VCaP (cell line): ENCODE results near the gene SEL1L.

ENCODE experiments used
- H3K27ac ChIP-seq: fragments of 450-650 bp; 2 replicates; pipeline ENCODE4 v1.5.1; 2017
- TF ChIP-seq, protein P1 (sequence below): fragments of 450-650 bp; conservative IDR thresholded peaks from 2 replicates; pipeline ENCODE4 v1.5.1; 2017; ENCODE audit warnings: mild to moderate bottlenecking, moderate library complexity

The SEL1L gene

DNA sequence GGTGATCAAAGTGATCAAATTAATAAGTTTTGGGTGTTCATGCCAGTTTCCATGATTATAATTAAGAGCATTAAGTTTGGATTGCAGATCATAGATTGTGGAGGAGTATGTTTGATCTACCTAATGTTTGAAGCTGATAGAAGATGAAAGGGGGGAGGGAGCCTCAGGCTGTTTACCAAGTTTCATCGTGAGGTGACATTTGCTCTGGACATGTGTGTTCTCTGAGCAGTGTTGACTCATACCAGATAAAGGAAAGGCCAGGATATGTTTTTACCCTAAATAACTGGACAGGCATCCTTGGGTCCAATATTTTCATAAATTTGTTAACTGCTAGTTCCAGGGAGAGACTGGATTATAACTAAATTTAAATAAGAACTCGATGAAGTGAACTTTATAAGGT lies 3.5 kb upstream of the SEL1L start:
- TF ChIP-seq, protein P1, sequence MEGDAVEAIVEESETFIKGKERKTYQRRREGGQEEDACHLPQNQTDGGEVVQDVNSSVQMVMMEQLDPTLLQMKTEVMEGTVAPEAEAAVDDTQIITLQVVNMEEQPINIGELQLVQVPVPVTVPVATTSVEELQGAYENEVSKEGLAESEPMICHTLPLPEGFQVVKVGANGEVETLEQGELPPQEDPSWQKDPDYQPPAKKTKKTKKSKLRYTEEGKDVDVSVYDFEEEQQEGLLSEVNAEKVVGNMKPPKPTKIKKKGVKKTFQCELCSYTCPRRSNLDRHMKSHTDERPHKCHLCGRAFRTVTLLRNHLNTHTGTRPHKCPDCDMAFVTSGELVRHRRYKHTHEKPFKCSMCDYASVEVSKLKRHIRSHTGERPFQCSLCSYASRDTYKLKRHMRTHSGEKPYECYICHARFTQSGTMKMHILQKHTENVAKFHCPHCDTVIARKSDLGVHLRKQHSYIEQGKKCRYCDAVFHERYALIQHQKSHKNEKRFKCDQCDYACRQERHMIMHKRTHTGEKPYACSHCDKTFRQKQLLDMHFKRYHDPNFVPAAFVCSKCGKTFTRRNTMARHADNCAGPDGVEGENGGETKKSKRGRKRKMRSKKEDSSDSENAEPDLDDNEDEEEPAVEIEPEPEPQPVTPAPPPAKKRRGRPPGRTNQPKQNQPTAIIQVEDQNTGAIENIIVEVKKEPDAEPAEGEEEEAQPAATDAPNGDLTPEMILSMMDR = no peak
- H3K27ac ChIP-seq = peak overlapping the region; percentile 91

DNA sequence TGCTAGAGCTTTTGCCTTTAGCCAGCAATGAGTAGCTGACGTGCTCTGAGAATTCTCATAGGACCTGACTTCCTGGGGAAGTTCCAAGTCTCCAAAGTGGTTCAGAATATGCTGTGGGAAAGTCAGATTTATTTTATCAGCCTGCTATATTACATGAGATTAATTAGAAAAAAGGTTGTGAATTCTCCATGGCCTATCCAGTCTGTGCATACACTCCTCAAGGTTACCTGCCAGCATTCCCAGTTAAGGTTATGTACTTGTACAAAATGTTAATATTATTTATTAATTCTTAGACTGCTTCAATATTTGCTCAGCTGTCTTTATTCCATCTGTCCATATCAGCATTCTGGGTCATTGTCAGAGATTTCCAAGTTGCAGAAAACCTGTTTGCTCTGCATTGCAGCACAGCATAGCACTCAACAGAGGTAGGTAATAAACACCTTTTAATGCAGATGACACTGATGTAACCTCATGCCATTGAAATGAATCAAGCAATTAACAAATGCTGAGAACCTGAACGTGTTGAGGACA lies 2.7 kb upstream of the SEL1L start:
- TF ChIP-seq, protein P1 = no peak
- peak overlapping the region; percentile 91 for H3K27ac ChIP-seq

DNA sequence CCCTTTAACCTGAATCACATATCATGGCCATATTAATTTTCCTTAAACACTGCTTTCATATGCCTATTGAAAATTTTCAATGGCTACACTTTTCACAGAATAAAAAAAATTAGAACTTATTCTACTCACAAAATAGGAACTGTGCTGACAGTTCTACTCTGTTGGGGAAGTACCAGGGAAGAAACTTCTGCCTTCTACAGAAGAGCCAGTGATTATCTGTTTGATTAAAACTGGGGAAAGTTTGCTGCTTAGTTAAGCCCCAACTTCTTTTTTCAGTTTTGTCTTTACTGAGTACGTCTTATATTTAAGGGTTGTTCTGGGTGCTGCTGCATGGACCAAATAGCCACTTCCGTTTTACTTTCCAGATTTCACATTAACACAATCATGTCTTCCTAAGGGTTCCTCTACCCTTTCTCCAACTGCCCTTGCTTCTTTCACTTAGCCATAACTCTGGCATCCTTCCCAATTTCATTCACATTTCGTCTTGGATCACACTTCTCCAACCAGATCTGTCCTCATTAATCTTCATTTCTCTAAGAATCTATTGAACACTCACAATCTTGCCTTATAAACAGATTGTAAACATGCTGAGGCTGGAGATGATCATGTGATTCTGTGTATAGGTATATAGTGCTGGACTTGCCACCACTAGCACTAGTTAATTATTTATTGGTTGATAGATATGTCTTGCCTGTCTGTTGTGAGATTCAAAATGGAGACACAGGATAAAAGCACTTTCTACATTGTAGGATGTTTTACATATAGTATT lies 1.9 kb upstream of the SEL1L start:
- H3K27ac ChIP-seq = peak overlapping the region; percentile 91
- TF ChIP-seq, protein P1 = no peak

DNA sequence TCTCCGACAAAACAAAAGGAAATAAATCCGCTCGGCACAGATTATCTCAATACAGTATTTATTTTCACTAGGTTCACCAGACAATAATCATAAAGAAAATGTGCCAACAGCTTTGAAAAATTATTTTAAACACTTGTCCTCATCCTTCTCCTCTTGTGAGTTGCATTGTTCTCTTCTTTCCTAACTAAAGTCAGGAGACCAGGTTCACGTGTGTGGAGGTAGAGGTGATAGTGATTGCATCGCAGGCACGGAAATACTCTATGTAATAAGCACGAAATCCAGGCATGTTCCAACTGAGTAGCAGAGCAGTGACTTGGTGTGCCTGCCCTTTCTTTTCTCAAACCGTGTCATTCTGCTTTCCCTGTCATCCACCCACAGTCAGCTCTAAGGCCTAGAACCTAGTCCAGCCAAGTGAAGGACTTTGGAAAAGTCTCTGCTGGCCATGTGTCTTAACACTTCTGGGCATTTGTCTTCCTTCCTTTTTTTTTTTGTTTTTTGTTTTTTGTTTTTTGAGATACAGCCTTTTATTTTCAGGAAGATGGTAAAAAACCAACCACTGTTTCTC lies 939 bp upstream of the SEL1L start:
- TF ChIP-seq, protein P1 = no peak

DNA sequence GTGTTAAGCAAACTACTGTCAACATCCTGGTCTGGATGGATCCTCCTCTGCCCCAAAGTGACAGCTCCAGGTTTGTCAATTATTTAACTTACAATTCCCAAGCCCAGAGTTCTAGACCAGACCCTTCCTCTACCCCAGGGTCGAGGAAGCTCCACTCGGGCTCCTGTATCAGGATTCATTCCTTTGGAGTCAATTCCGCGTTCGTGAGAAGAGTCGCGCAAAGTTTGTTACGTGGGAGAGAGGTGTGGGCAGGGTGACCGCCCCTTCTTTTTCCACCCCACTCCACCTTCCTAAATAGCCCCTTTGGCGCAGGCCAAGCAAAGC lies 479 bp downstream of the SEL1L start:
- TF ChIP-seq, protein P1 = no peak
- peak overlapping the region; percentile 63; the same call in 1 of the 2 replicates for H3K27ac ChIP-seq

More for the DNA sequence above, 939 bp upstream of the SEL1L start:
- peak overlapping the region; percentile 91 for H3K27ac ChIP-seq

DNA sequence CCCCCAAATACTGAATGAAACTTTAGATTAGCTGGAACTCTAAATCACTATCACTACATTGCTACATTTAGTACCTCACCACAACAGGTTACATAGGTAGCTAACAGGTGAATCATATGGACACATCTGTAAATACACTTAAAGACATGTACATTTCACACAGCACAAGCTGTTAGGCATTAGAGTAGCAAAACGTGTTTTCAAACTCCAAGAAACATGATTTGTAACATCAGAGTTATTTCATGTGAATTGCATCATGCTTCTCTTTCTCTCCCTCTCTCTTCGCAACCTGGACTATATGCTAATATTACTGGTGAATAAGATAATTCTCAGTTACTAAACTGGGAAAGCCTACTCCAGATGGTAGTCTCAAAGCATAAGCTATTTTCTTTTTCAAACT lies 4.3 kb downstream of the SEL1L start:
- H3K27ac ChIP-seq = no peak overlapping the region
- TF ChIP-seq, protein P1 = no peak

DNA sequence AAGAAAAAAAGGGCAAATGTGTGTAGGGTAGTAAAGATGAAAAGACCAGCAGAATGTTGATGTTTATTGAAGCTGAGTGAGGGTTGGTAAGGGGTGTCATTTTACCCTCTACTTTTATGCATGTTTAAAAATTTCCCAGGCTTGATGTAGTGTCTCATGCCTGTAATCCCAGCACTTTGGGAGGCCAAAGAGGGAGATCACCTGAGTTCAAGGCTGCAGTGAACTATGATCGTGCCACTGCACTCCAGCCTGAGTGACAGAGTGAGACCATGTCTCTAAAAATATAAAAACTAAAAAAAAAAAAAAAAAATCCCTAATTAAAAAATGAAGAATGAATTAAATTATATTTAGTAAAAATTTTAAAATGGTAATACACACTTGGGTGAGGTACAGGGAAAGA lies 8.5 kb downstream of the SEL1L start:
- H3K27ac ChIP-seq = no peak overlapping the region
- TF ChIP-seq, protein P1 = no peak
